ENCODE measurements around the gene ALG5. TPM values are rescaled to one million over a fixed set of nuclear protein-coding genes. Genes with fewer than 3 reads are reported as not detected.
A peak's percentile ranks its signal among the peaks of the same experiment; 100 is the strongest.

Gene ALG5
- 10 to 100 TPM; 47.0 to 63.5 (median 54.1) TPM for polyA plus RNA-seq (ENCODE audit: insufficient read length in 4 of 4)

GRCh38 chr13:36999054-36999714 lies at the start of gene ALG5:
TSS of gene ALG5 (minus strand) at chr13:36999340. CDS start at chr13:36999300, 40 bp downstream.
- peak; percentile 74 to 80 (median 76) for DNase-seq (ENCODE audit: low read depth in 4 of 4, low spot score in 2 of 4)

DNA sequence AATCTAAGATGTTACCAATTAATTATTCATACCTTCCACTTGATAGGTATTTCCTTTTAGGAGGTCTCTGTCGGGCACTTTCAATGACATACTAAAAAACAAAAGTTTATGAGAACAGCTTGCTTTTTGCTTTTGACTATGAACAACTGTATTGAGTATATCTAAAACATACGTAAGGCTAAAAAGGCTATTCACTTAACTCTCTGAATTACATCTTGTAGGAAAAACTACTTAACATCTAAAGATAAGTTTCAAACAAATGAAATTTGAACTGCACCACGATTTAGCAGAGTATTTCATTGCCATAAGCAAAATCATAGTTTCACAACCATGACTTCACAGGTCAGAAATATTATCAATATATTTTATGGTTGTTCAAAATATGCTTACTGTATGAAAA lies 48.7 kb upstream of the ALG5 start:
- no peak for DNase-seq (ENCODE audit: low read depth in 4 of 4, low spot score in 2 of 4)

- DNase-seq (ENCODE audit: low read depth in 4 of 4, low spot score in 2 of 4): no peak
Measured at GRCh38 chr13:37047032-37047431, 47.9 kb upstream of the ALG5 start.

- no peak for DNase-seq (ENCODE audit: low read depth in 4 of 4, low spot score in 2 of 4)
Measured at GRCh38 chr13:37046062-37046461, 46.9 kb upstream of the ALG5 start.

- DNase-seq (ENCODE audit: low read depth in 4 of 4, low spot score in 2 of 4): no peak
Measured at GRCh38 chr13:37040789-37041188, 41.6 kb upstream of the ALG5 start.

DNA sequence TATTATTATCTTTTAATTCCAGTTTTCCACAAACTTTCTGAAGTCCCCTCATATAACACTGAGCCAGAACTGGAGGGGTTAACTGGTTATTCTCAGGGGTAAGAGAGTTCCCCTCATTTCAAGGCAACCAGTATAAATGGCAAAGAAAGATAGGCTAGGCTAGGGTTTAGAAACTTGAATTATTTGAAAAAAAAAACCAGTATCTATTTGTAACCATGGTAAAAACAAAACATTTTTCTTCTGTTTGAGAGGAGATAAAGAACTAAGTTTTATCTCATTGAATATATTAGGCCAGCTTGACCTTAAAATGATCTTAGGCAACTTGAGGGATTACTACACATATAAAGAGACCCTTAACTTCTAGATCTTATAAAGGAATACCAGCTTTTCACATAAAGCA lies 40.8 kb upstream of the ALG5 start:
- no peak for DNase-seq (ENCODE audit: low read depth in 4 of 4, low spot score in 2 of 4)

- DNase-seq (ENCODE audit: low read depth in 4 of 4, low spot score in 2 of 4): no peak
Measured at GRCh38 chr13:37037241-37037640, 38.1 kb upstream of the ALG5 start.

DNA sequence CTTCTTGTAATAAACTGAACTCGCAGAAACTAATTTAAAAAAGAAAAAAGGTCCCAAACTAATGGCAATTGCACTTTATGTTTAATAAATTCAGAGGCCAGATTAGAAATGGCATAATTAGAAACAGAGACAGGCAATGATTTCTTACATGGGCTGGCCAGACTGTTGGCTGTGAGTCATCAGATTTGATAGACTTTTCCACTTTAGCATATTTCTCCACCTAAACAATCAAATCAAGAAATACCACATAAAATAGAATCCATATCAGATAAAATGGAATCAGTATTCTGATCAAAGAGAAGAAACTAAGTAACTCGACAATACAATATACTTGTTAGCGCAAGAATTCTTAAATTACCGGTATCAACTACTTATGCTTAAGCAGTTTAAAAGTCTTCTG lies 30.5 kb upstream of the ALG5 start:
- no peak for DNase-seq (ENCODE audit: low read depth in 4 of 4, low spot score in 2 of 4)

DNA sequence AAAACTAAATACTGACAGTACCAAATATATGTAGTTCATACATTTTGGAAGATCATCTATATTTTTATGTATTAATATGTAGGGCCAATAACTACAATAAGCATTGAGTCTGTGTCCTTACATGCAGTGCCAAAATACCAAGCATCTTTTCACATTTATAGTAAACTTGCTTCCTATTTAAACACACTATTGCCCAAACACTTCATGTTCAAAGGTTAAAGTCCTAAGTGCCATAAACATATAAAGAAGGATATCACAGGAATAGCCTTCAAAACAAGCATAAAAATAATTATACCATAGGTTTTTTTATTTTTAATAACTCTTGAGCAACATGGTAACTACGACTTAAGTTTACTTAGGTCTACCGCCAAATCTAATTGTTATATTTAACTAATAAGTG lies 28.5 kb upstream of the ALG5 start:
- no peak for DNase-seq (ENCODE audit: low read depth in 4 of 4, low spot score in 2 of 4)

DNA sequence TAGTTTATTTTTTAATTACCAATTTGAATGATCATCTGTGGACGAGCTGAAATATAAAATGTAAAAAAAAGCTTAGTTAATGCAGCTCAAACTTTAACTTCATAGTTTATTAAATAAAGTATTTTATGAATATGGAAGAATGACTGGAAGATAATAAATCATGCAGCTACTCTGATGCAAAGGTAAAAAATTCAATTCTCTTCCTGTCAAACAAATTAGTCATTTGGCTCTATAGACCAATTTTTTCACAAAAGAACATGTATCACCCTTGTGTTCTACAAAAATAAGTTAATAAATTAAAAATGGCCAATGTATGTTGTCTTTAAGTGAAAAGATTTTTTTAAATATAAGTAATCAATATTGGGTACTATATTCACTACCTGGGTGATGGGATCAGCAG lies 27.6 kb upstream of the ALG5 start:
- DNase-seq (ENCODE audit: low read depth in 4 of 4, low spot score in 2 of 4): no peak

GRCh38 chr13:37023871-37024270 lies 24.7 kb upstream of the ALG5 start:
- DNase-seq (ENCODE audit: low read depth in 4 of 4, low spot score in 2 of 4): no peak

DNA sequence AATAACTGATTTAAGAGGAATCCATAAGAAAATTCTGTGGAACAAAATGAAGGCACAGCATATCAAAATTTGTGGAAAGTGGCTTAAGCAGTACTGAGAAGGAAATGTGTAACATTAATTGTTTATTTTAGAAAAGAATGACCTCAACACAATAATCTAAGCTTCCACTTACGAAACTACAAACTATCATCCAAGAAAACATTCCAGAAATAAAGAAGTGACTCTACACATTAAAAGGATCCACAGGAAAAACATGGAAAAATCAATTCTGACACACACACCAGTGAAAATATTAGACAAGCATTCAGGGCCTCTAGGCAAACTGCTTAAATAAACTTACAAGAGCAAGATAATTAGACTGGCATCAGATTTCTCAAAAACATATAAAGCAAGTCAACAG lies 15.5 kb upstream of the ALG5 start:
- no peak for DNase-seq (ENCODE audit: low read depth in 4 of 4, low spot score in 2 of 4)

- no peak for DNase-seq (ENCODE audit: low read depth in 4 of 4, low spot score in 2 of 4)
Measured at GRCh38 chr13:37011788-37012187, 12.6 kb upstream of the ALG5 start.

DNA sequence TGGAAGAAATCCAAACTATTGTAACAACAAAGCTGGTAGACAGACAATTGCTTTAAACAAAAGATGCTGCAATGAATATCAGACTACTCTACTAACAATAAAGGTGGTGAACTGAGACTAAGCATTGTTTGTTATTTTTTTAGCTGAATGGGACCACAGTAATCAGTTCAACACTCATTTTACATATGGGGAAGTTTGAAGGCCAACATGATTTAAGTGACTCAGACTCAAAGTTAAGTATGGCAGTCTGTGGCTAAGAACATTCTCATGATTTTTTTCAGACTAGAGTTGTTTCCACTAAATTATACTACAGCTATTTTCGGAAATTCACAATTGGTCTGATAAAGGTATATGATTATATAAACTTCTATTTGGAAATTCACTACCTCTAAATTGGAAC lies 11.9 kb upstream of the ALG5 start:
- DNase-seq (ENCODE audit: low read depth in 4 of 4, low spot score in 2 of 4): no peak

DNA sequence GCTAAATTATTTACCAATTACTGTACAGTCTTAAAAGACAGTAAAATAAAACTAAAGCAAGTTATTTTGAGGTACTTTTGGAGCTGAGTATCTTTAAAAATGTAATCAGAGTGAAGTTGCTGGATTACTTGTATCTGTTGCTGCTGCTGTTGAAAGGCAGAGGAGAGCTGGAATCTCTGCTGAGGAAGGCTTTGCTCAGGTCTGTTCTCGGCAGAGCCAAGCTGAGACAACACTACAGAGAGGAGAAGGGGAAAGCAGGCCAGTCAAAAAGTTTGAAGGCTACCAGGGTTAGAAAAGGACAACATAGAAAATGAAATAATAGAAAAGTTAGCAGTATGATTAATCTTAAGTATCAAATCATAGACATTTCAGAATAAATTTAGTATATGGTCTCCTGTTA lies 11.3 kb upstream of the ALG5 start:
- no peak for DNase-seq (ENCODE audit: low read depth in 4 of 4, low spot score in 2 of 4)

- no peak for DNase-seq (ENCODE audit: low read depth in 4 of 4, low spot score in 2 of 4)
Measured at GRCh38 chr13:37009692-37010091, 10.6 kb upstream of the ALG5 start.

DNA sequence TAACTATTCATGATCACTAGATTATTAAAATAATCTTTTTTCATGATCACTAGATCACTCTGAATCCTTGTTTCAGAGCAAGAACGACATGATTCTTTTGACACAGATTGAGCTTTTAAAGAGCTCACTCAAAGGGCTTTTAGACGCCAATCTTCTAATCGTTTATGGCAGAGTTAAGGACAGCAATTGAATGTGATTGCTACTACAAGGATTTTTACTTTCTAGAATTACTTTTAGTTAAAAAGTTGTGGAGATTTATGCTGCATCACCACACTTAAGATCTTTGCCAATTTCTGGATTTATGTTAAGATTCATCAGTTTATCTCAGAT lies 2.7 kb upstream of the ALG5 start:
- no peak for DNase-seq (ENCODE audit: low read depth in 4 of 4, low spot score in 2 of 4)

GRCh38 chr13:36998624-36999041 lies 507 bp downstream of the ALG5 start:
- peak in 1 of 4 donors; percentile 24 for DNase-seq (ENCODE audit: low read depth in 4 of 4, low spot score in 2 of 4)

- DNase-seq (ENCODE audit: low read depth in 4 of 4, low spot score in 2 of 4): no peak
Measured at GRCh38 chr13:36997716-36998427, 1.3 kb downstream of the ALG5 start.

GRCh38 chr13:36992362-36992761 lies 6.8 kb downstream of the ALG5 start:
- no peak for DNase-seq (ENCODE audit: low read depth in 4 of 4, low spot score in 2 of 4)

GRCh38 chr13:36986462-36987240 lies 12.5 kb downstream of the ALG5 start:
- no peak for DNase-seq (ENCODE audit: low read depth in 4 of 4, low spot score in 2 of 4)

Data from left renal cortex interstitium (tissue), 4 donors.